Fibroblast of villous mesenchyme (primary cell): ENCODE measurements around the gene TMEM9B. TPM values are rescaled to one million over a fixed set of nuclear protein-coding genes. Genes with fewer than 3 reads are reported as not detected.

ENCODE experiments used
- DNase-seq: peaks from one replicate; pipeline ENCODE4 v3.0.0-alpha.2; 2010; ENCODE audit warnings: low read depth
- H3K4me3 ChIP-seq: 2 replicates; pipeline ENCODE4 v1.5.1; 2011; ENCODE audit warnings: low read depth, mild to moderate bottlenecking, low read length
- CTCF ChIP-seq: IDR thresholded peaks from 2 replicates; pipeline ENCODE4 v1.5.1; 2012; ENCODE audit warnings: low read depth, mild to moderate bottlenecking, low read length; ENCODE audit not compliant: insufficient read depth
- total RNA-seq: library from RNA; depleted of rRNA; stranded (reverse); fragments of >200 nt; gene quantifications from 2 replicates; pipeline ENCODE4 v1.2.3, GENCODE V29; 2012

The TMEM9B gene
- total RNA-seq, 1 donor = 43.2 TPM

DNA sequence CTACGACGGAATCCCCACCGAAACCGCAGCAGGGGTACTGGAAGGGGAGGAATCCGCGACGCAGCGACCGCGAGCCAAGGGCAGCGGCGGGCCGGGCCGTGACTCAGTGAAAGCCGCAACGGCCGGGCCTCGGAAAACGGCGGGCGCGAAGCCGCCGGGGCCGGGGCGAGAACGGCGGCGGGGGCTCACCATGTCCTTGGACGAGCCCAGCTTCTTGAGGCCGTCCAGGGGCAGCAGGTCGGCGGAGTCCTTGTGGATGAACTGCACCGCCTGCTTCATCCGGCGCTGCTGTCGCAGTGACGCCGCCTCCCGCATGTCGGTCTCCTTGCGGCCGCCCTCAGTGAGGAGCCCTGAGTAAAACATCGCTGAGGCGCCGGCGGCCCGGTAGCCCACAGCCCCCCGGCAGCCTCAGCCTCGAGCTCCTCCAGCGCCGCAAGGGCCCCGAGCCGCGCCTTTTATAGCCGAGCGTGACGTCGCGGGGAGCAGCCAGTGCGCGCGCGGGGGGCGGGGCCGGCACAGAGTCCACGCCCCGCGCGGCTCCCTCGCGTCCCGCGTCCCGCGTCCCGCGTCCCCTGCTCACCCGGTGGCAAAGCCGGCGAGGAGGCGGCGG lies 39.4 kb upstream of the TMEM9B start, which contains the start of gene NRIP3:
Gene NRIP3, minus strand, starts transcription at position 429 of the 610 bp plus-strand sequence. Its CDS starts 66 bp downstream, at position 363.
- peak; percentile 56 for DNase-seq
- no peak for TF ChIP-seq CTCF
- H3K4me3 ChIP-seq = peak within 1 kb of the TSS; percentile 54

- DNase-seq = no peak
Measured at GRCh38 chr11:9002920-9003572, 38.8 kb upstream of the TMEM9B start.

GRCh38 chr11:9001736-9002135 lies 37.5 kb upstream of the TMEM9B start:
- H3K4me3 ChIP-seq = no peak overlapping the region
- TF ChIP-seq CTCF = no peak
- DNase-seq = peak; percentile 35

More at GRCh38 chr11:9002920-9003572, 38.8 kb upstream of the TMEM9B start:
- TF ChIP-seq CTCF = no peak
- peak overlapping the region; percentile 54 for H3K4me3 ChIP-seq

GRCh38 chr11:8998017-8998416 lies 33.8 kb upstream of the TMEM9B start:
- no peak for DNase-seq
- TF ChIP-seq CTCF = no peak
- no peak overlapping the region for H3K4me3 ChIP-seq

DNA sequence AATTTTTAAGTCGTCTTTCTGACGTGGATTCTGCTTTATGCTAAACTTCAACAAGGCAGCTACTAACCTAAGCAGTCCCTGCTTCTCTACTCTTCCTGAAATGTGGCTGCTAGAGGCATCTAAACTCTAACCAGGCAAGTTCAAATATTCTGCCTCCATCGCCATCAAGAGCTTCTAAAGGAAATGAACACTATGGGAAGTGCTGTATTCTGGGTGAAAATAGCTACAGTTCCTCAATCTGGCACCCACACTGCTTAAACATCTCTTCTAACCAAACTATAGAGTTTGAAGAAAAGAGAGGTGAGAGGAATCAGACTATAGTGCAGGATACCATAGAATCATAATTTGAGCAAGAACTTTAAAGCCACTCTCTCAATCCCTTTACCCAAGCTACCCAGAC lies 33.2 kb upstream of the TMEM9B start:
- no peak for TF ChIP-seq CTCF
- no peak overlapping the region for H3K4me3 ChIP-seq
- no peak for DNase-seq

GRCh38 chr11:8989453-8989852 lies 25.2 kb upstream of the TMEM9B start:
- peak; percentile 18 for DNase-seq
- TF ChIP-seq CTCF = no peak
- H3K4me3 ChIP-seq = no peak overlapping the region
